ES-I3 (cell line): Measurements from ENCODE around the gene EMX1.
"Not testable (repeated sequence)": the region's sequence is repeated elsewhere in the genome, so short reads cannot be mapped to it uniquely, and the experiment has no call there.

Source experiments
- H3K36me3 ChIP-seq: 2 replicates; pipeline ENCODE4 v1.6.1; 2013; ENCODE audit warnings: mild to moderate bottlenecking, low read length, control low read depth, moderate library complexity; ENCODE audit not compliant: insufficient read depth
- H3K4me1 ChIP-seq: 2 replicates; pipeline ENCODE4 v1.6.1; 2013; ENCODE audit warnings: mild to moderate bottlenecking, control low read depth, low read length; ENCODE audit not compliant: insufficient read depth
- H3K9ac ChIP-seq: 2 replicates; pipeline ENCODE4 v1.6.1; 2013; ENCODE audit warnings: low read depth, mild to moderate bottlenecking, low read length, moderate library complexity
- H3K9me3 ChIP-seq: 2 replicates; pipeline ENCODE4 v1.6.1; 2013; ENCODE audit warnings: mild to moderate bottlenecking, low read length, moderate library complexity; ENCODE audit not compliant: control insufficient read depth, insufficient read depth

EMX1 gene

DNA sequence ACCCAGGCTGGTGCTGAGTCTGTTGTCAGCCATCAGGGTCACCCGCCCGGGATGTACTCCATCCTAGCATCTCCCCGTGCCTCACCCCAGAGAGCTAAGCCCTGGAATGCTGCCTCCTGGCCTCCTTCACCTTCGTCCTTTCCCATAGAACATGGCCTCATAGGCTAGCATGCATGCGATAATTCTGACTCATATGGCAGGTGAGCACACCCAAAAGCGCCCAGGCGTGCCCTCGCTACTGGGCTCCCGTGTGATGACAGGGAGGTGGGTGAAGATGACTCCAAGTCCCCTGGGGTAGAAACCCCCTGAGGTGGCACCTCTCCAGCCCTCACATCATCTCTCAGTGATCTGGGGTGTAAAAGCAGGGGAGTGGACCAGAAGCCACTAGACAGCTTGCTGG, 22.8 kb upstream of the EMX1 start:
- Histone ChIP-seq H3K36me3 (no peaks in the 10 kb centered on the region), H3K9me3 (no peaks in the 10 kb centered on the region), H3K4me1 (peaks cover 15% of the 10 kb centered on the region), H3K9ac (no peak overlapping the region)

GRCh38 chr2:72895154-72895553, 22.2 kb upstream of the EMX1 start:
- no peaks in the 10 kb centered on the region for H3K9me3 ChIP-seq
- H3K9ac ChIP-seq, result no peak overlapping the region
- no peaks in the 10 kb centered on the region for H3K36me3 ChIP-seq

DNA sequence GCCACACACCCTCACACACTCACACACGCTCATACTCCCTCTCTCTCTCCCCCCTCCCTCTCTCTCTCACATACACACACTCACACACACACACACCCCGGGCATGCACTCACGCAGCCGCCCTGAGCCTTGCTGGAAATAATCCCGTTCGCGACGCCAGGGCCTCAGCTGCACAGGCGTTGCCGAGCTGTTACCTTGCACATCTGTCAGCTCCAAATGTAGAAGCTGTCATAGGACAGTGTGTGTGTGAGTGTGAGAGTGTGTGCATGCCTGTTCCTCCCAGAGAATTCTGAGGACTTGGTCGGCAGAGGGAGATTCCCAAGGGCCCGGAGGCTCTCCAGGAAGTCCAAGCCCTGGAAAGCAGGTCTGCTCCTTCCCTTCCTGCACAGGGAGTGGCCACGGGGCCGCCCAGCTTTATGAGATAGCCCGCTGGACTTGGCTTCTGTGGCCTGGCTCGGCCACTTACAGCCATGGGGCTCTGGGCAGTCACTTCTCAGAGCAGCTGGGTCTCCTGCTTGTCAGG, 21.5 kb upstream of the EMX1 start:
- H3K9ac ChIP-seq, result no peak overlapping the region
- no peaks in the 10 kb centered on the region for H3K9me3 ChIP-seq
- H3K36me3 ChIP-seq, result no peaks in the 10 kb centered on the region
- peaks cover 15% of the 10 kb centered on the region for H3K4me1 ChIP-seq

More at GRCh38 chr2:72895154-72895553, 22.2 kb upstream of the EMX1 start:
- peaks cover 15% of the 10 kb centered on the region for H3K4me1 ChIP-seq

GRCh38 chr2:72896446-72896845, 20.9 kb upstream of the EMX1 start:
- Histone ChIP-seq H3K9ac (no peak overlapping the region), H3K36me3 (no peaks in the 10 kb centered on the region), H3K9me3 (no peaks in the 10 kb centered on the region), H3K4me1 (peaks cover 15% of the 10 kb centered on the region)

GRCh38 chr2:72897785-72898584, 19.3 kb upstream of the EMX1 start:
- Histone ChIP-seq H3K4me1 (peaks cover 15% of the 10 kb centered on the region), H3K9me3 (no peaks in the 10 kb centered on the region), H3K36me3 (no peaks in the 10 kb centered on the region), H3K9ac (no peak overlapping the region)

DNA sequence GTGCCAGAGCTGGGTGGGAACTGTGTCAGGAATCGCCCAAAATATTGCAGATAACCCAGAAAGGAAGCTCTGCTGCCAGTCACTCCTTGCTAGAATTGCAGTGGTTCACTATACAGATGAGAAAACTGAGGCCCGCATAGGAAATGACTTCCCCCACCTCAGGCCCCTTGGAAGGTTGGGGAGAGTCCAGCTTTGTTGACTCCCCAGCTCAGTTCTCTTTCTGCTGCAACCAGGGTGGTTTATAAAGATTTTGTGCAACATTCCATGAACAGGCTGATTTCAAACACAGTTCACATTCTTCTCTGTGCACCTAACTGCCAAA, 18.8 kb upstream of the EMX1 start:
- peaks cover 15% of the 10 kb centered on the region for H3K4me1 ChIP-seq
- H3K9ac ChIP-seq, result no peak overlapping the region
- H3K9me3 ChIP-seq, result no peaks in the 10 kb centered on the region

GRCh38 chr2:72900191-72900825, 17.0 kb upstream of the EMX1 start:
- peaks cover 8% of the 10 kb centered on the region for H3K4me1 ChIP-seq
- no peaks in the 10 kb centered on the region for H3K36me3 ChIP-seq
- H3K9ac ChIP-seq, result no peak overlapping the region
- H3K9me3 ChIP-seq, result no peaks in the 10 kb centered on the region

More for the DNA sequence above, 18.8 kb upstream of the EMX1 start:
- no peaks in the 10 kb centered on the region for H3K36me3 ChIP-seq

- Histone ChIP-seq H3K9ac (no peak overlapping the region), H3K9me3 (peaks cover 6% of the 10 kb centered on the region; the same call in 1 of the 2 replicates), H3K36me3 (no peaks in the 10 kb centered on the region), H3K4me1 (no peaks in the 10 kb centered on the region)
Observed at GRCh38 chr2:72901426-72901825, 15.9 kb upstream of the EMX1 start.

DNA sequence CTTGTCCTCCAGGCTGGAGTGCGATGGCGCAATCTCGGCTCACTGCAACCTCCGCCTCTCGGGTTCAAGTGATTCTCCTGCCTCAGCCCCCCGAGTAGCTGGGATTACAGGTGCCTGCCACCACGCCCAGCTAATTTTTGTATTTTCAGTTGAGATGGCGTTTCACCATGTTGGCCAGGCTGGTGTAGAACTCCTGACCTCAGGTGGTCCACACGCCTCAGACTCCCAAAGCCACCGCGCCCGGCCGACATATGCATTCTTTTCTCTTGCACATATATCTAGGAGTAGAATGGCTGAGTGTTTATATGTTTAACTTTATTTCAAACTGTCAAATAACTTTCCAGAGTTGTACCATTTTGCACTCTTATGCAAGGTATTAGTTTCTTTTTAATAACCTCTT, 9.9 kb upstream of the EMX1 start:
- H3K4me1 ChIP-seq, H3K9me3 ChIP-seq, H3K9ac ChIP-seq, H3K36me3 ChIP-seq: not testable (repeated sequence)

- Histone ChIP-seq H3K9me3 (peaks cover 8% of the 10 kb centered on the region; the same call in 1 of the 2 replicates), H3K9ac (no peak overlapping the region), H3K4me1 (peaks cover 4% of the 10 kb centered on the region; the same call in 1 of the 2 replicates), H3K36me3 (no peaks in the 10 kb centered on the region)
Observed at GRCh38 chr2:72908741-72909140, 8.6 kb upstream of the EMX1 start.

DNA sequence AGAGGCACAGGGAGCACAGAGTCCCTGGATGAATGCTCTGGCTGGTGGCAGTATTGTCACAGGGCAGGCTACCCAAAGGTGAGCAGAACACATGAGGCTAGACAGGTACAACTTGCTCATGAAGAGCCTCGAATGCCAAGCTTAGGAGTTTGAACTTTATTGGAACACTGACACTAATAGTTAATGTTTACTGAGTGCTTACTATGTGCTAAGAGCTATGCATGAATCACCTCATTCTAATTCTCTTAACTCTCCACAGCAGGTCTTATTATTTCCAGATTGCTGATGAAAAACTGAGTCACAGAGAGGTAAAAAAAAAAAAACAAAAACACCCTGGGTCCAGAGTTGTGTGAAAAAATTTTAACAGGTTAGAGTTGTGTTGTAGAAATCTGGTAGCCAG, 6.1 kb upstream of the EMX1 start:
- H3K9ac ChIP-seq, result no peak overlapping the region
- no peaks in the 10 kb centered on the region for H3K36me3 ChIP-seq
- H3K9me3 ChIP-seq, result peaks cover 3% of the 10 kb centered on the region; the same call in 1 of the 2 replicates
- H3K4me1 ChIP-seq, result peaks cover 13% of the 10 kb centered on the region

GRCh38 chr2:72913486-72914205, 3.7 kb upstream of the EMX1 start:
- no peaks in the 10 kb centered on the region for H3K9me3 ChIP-seq
- H3K4me1 ChIP-seq, result peaks cover 13% of the 10 kb centered on the region
- H3K9ac ChIP-seq, result no peak overlapping the region
- H3K36me3 ChIP-seq, result no peaks in the 10 kb centered on the region

DNA sequence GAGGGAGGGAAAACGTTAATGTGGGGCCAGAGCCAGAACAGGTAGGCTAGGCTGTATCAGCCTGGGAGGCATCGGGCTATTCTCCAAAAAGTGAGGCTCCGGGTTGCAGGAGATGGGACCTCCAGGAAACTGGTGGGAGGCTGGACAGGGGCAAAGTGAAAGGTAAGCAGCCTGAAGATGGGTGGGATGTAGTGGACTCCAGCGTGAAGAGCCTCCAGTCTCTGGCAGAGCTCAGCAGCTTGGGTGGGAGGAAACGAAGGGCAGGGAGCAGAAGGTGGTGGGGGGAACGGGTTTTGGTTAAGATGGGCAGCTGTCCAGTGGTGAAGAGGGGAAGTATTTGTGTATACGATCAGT, 3.1 kb upstream of the EMX1 start:
- Histone ChIP-seq H3K9ac (no peak overlapping the region), H3K9me3 (no peaks in the 10 kb centered on the region), H3K36me3 (no peaks in the 10 kb centered on the region), H3K4me1 (peaks cover 13% of the 10 kb centered on the region)

- Histone ChIP-seq H3K9ac (peak overlapping the region; percentile 79), H3K9me3 (no peaks in the 10 kb centered on the region), H3K36me3 (no peaks in the 10 kb centered on the region), H3K4me1 (peaks cover 17% of the 10 kb centered on the region)
Observed at GRCh38 chr2:72914589-72915319, 2.6 kb upstream of the EMX1 start.
